SK-N-MC (cell line): Measurements from ENCODE around the gene OTOP1.
"Not testable (repeated sequence)": the region's sequence is repeated elsewhere in the genome, so short reads cannot be mapped to it uniquely, and the experiment has no call there.

Experiments
- EZH2 ChIP-seq: fragments of 200-600 bp; sonication (generic); IDR thresholded peaks from one replicate; pipeline ENCODE4 v1.6.1; 2017; ENCODE audit warnings: antibody characterized with exemption
- POLR2AphosphoS5 ChIP-seq: IDR thresholded peaks from 2 replicates; pipeline ENCODE4 v1.6.1; 2012; ENCODE audit warnings: mild to moderate bottlenecking, low read depth, low read length, borderline replicate concordance

GRCh38 chr4:4142679-4143078, 84.0 kb downstream of the OTOP1 start:
- not testable (repeated sequence) for TF ChIP-seq POLR2AphosphoS5, EZH2
